GM12873 (cell line): ENCODE results near the gene ZNF718.

Experiments
- TF ChIP-seq, protein P1 (sequence below): IDR thresholded peaks from 2 replicates; pipeline ENCODE4 v1.5.1; 2012; ENCODE audit warnings: low read depth, mild to moderate bottlenecking, moderate library complexity, low read length, control low read depth; ENCODE audit not compliant: insufficient read depth; ENCODE audit errors: missing control alignments

The ZNF718 gene

DNA sequence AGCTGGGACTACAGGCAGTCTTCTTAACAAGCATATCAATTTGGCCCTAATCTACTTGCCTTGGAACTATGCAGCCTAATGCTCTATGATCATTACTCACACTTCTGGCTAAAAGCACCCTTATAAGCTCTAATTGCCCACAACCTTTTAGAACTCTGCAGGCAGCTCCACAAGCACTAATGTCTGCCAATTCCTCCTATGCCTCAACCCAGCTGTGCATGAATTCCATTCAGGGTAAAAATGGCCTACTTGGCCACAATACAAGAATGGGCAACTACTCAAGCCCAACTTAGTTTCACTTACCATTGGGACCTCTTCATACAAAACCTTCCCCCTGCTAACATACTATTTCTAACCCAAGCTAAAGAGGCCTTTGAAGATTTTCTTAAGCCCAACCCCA is 51.7 kb downstream of the ZNF718 start:
- TF ChIP-seq, protein P1, sequence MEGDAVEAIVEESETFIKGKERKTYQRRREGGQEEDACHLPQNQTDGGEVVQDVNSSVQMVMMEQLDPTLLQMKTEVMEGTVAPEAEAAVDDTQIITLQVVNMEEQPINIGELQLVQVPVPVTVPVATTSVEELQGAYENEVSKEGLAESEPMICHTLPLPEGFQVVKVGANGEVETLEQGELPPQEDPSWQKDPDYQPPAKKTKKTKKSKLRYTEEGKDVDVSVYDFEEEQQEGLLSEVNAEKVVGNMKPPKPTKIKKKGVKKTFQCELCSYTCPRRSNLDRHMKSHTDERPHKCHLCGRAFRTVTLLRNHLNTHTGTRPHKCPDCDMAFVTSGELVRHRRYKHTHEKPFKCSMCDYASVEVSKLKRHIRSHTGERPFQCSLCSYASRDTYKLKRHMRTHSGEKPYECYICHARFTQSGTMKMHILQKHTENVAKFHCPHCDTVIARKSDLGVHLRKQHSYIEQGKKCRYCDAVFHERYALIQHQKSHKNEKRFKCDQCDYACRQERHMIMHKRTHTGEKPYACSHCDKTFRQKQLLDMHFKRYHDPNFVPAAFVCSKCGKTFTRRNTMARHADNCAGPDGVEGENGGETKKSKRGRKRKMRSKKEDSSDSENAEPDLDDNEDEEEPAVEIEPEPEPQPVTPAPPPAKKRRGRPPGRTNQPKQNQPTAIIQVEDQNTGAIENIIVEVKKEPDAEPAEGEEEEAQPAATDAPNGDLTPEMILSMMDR: no peak

DNA sequence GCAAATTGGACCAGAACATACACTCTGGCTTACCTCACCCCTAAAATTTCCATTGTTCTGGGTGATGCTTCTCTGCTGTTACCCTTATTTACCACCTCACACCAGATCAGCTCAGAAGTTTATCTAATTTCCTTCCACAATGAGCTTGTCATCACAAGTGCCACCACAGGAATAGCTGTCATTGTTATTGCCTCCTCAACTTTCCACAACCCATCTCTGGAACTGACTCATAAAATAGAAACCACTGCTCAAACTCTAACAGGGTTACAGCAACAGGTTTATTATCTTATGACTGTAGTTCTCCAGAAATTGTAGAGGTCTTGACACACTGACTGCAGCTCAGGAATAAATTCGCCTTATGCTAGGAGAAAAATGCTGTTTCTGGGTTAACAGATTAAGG is 52.7 kb downstream of the ZNF718 start:
- TF ChIP-seq, protein P1: no peak

DNA sequence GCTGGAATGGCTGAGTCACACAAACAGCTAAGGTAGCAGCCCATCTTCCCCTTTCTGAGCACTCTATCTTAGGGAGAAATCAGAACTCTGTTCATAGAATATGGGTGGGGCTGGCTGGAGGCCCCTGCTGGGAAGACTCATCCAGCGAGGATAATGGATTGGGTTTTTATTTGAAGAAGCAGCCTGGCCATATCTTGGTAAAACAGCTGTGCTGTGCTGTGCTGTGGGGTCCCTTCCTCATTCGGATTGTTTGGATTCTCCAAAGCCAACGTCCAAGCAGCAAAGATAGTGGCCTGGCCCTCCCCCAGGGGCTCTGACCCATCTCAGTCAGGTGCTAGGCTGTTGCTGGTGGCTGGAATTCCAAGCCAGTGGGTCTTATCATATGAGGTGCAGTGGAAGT is 63.8 kb downstream of the ZNF718 start:
- TF ChIP-seq, protein P1: no peak

DNA sequence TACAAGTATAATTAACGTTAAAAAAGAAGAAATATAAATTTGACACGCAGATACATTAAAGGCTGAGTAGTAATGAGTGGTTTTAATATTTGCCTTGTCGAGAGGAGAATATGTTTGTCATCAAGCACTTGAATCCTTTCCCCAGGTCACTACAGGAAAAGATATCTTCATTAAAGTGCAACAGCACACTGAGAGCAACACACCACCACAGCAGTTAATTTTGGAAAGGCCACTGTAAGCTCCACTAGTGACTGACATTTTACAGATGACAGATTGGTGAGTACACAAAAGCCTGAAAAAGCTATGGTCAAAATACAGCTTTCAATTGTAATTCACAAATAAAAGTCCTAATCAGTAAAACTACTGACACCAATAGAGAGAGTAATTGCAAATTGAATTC is 76.6 kb downstream of the ZNF718 start:
- TF ChIP-seq, protein P1: no peak

DNA sequence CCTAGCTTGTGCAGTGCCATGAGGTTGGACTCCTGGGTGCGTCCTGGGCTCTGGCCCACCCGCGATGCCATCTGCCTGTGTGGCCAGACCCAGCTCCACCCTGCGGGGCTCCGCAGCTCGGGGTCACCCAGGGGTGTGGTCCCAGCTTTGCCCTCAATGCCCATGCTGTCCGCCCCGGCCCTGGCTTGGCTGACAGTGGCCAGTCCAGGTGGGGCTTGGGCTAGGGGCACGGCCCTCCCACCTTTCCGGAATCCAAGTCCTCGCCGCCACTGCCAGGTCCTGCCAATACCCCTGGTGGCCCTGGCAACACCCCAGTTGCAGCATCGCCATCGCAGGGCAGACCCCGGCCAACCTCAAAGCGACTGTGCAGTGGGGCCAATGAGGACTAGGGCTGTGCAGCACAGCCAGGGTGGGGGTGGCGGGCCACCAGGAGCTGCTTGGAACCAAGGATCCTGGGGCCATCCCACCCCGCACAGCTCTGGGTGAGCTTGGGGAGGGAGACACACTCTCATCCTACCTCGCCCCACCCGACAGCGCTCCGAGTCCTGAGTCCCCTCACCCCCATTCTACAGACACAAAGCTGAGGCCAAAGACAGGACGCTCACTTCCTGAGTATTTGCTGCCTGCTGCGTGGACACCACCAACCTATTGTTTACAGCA is 80.9 kb downstream of the ZNF718 start:
- TF ChIP-seq, protein P1: no peak

DNA sequence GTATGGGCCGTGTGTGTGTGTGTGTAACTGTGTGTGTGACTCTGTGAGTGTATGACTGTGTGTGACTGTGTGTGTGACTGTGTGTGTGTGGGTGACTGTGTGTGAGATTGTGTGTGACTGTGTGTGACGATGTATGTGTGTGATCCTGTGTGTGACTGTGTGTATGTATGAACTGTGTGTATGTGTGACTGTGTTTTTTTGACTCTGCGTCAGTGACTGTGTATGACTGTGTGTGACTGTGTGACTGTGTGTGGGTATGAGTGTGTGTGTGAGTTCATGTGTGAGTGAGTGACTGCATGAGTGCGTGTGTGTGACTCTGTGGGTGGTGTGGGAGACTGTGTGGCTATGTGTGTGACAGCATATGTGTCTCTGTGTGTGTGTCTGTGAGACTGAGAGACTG is 81.8 kb downstream of the ZNF718 start:
- TF ChIP-seq, protein P1: no peak

DNA sequence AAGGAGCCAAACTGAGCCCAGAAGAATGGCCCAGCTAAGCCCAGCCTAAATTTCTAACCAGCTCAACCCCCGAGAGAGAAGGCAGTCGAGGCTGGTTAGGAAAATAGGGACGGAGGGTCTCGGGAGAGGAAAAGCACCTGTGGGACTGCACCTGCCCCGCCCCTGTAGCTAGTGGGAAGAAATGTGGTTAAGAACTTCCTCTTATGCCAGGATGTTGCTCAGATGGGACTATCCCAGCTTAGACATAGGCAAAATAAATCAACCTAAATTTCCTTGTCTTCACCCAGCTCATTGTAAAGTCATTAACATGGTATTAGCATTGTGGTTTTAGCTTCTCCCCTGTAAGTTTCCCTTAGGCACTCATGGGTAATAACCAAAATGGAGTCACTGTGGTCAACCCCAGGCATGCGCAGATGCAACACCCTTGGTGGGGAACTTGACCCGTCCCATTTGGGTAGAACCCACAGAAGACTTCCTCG is 86.8 kb downstream of the ZNF718 start:
- TF ChIP-seq, protein P1: no peak
